HL-60 (cell line): ENCODE data around the gene ZNF768.

Experiments used
- DNase-seq, 2 experiments: peaks; one replicate each; pipeline ENCODE4 v3.0.0-alpha.2; 2010 to 2020; ENCODE audit warnings: low read depth in 1 of 2, low spot score in 1 of 2
- H3K27ac ChIP-seq: fragments of 250-450 bp; sonication (Bioruptor Pico); replicated peaks from 2 replicates; pipeline ENCODE4 v1.5.1; 2020; ENCODE audit warnings: mild to moderate bottlenecking, moderate library complexity
- H3K27me3 ChIP-seq: fragments of 250-450 bp; sonication (Bioruptor Pico); 2 replicates; pipeline ENCODE4 v1.5.1; 2021; ENCODE audit warnings: mild to moderate bottlenecking, moderate library complexity; ENCODE audit not compliant: insufficient read depth, poor library complexity, severe bottlenecking
- H3K4me3 ChIP-seq: replicated peaks from 2 replicates; pipeline ENCODE4 v1.5.1; 2011; ENCODE audit warnings: mild to moderate bottlenecking, control low read depth, low read length; ENCODE audit not compliant: insufficient read depth
- CTCF ChIP-seq: IDR thresholded peaks from one replicate; pipeline ENCODE4 v1.5.1; 2011; ENCODE audit warnings: low read length, control low read depth, inconsistent platforms; ENCODE audit not compliant: insufficient read depth
- GABPA ChIP-seq: IDR thresholded peaks from 2 replicates; pipeline ENCODE4 v1.6.1; 2012; ENCODE audit warnings: low read depth
- POLR2AphosphoS5 ChIP-seq: IDR thresholded peaks from 2 replicates; pipeline ENCODE4 v1.6.1; 2012; ENCODE audit warnings: low read depth
- SPI1 ChIP-seq: IDR thresholded peaks from 2 replicates; pipeline ENCODE4 v1.6.1; 2012; ENCODE audit warnings: low read depth, mild to moderate bottlenecking, borderline replicate concordance
- TF ChIP-seq, protein P1 (sequence below): IDR thresholded peaks from 2 replicates; pipeline ENCODE4 v1.6.1; 2012; ENCODE audit warnings: low read depth; ENCODE audit not compliant: insufficient replicate concordance

Gene ZNF768

DNA sequence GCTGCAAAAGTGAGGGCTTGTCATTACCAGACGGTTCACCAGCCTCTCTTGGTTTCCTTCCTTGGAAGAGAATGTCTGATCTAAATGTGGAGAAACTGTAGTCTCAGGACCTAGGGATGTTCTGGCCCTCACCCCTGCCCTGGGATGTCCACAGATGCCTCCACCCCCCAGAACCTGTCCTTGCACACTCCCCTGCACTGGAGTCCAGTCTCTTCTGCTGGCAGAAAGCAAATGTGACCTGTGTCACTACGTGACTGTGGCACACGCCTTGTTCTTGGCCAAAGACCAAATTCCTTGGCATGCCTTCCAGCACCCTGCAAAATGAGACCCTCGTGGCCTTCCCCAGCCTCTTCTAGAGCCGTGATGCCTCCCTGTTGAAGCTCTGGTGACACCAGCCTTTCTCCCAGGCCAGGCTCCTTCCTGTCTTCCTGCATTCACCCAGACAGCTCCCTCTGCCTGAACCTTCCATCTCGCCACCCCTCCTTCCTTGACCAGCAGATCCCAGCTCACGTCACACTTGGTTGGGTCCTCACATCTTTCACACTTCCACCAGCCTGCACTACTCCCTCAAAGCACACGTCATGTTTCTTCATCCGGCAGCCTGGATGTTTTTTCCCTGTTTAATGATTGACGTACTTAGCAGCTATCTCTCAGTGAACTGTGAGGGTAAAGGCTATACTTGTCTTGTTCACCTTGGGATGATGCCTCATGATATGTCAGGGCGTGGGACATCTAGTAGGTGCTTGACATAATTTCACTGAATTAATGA lies 4.3 kb downstream of the ZNF768 start:
- TF ChIP-seq, protein P1, sequence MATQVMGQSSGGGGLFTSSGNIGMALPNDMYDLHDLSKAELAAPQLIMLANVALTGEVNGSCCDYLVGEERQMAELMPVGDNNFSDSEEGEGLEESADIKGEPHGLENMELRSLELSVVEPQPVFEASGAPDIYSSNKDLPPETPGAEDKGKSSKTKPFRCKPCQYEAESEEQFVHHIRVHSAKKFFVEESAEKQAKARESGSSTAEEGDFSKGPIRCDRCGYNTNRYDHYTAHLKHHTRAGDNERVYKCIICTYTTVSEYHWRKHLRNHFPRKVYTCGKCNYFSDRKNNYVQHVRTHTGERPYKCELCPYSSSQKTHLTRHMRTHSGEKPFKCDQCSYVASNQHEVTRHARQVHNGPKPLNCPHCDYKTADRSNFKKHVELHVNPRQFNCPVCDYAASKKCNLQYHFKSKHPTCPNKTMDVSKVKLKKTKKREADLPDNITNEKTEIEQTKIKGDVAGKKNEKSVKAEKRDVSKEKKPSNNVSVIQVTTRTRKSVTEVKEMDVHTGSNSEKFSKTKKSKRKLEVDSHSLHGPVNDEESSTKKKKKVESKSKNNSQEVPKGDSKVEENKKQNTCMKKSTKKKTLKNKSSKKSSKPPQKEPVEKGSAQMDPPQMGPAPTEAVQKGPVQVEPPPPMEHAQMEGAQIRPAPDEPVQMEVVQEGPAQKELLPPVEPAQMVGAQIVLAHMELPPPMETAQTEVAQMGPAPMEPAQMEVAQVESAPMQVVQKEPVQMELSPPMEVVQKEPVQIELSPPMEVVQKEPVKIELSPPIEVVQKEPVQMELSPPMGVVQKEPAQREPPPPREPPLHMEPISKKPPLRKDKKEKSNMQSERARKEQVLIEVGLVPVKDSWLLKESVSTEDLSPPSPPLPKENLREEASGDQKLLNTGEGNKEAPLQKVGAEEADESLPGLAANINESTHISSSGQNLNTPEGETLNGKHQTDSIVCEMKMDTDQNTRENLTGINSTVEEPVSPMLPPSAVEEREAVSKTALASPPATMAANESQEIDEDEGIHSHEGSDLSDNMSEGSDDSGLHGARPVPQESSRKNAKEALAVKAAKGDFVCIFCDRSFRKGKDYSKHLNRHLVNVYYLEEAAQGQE = no peak
- peak; percentile 6; the same call in 1 of the 2 replicates for TF ChIP-seq POLR2AphosphoS5

GRCh38 chr16:30521476-30521872 lies 4.9 kb downstream of the ZNF768 start:
- H3K27ac ChIP-seq = no peak overlapping the region
- no peak overlapping the region for H3K4me3 ChIP-seq
- H3K27me3 ChIP-seq = no peaks in the 10 kb centered on the region
- DNase-seq = no peak
- TF ChIP-seq, protein P1 = no peak
- TF ChIP-seq SPI1 = no peak
- no peak for TF ChIP-seq CTCF
- TF ChIP-seq GABPA = no peak
- TF ChIP-seq POLR2AphosphoS5 = no peak

More for the DNA sequence above, 4.3 kb downstream of the ZNF768 start:
- no peak overlapping the region for H3K27ac ChIP-seq
- no peaks in the 10 kb centered on the region for H3K27me3 ChIP-seq
- no peak for DNase-seq
- no peak overlapping the region for H3K4me3 ChIP-seq

- no peak overlapping the region for H3K27ac ChIP-seq
- H3K27me3 ChIP-seq = no peaks in the 10 kb centered on the region
- no peak for TF ChIP-seq GABPA
- TF ChIP-seq, protein P1 = no peak
- no peak; the same call in 1 of the 2 replicates for TF ChIP-seq POLR2AphosphoS5
- TF ChIP-seq SPI1 = no peak
- TF ChIP-seq CTCF = no peak
- no peak overlapping the region for H3K4me3 ChIP-seq
- DNase-seq = no peak
These were observed 7.0 kb downstream of the ZNF768 start for GRCh38 chr16:30519120-30520049.
